ENCODE measurements around the gene TSPAN14. TPM values are rescaled to one million over a fixed set of nuclear protein-coding genes. Genes with fewer than 3 reads are reported as not detected.
"Not testable (repeated sequence)": the region's sequence is repeated elsewhere in the genome, so short reads cannot be mapped to it uniquely, and the experiment has no call there.

The TSPAN14 gene
- total RNA-seq, 2 experiments from 2014 or later, result 130 to 136 TPM

GRCh38 chr10:80534059-80534458 lies 79.9 kb downstream of the TSPAN14 start:
- Mint-ChIP-seq H3K4me1 (peaks cover 50% of the 10 kb centered on the region), H3K36me3 (ENCODE audit: low read depth) (peaks cover 14% of the 10 kb centered on the region)
- CTCF ChIA-PET, H3K27me3 Mint-ChIP-seq, H3K9me3 Mint-ChIP-seq, H3K4me3 Mint-ChIP-seq, DNase-seq, H3K27ac Mint-ChIP-seq: not testable (repeated sequence)
- POLR2A ChIA-PET, result interaction anchor here (0.6 kb wide), 1 partner anchor 151 kb away, joined by 3 read pairs; no protein-coding TSS in a partner anchor

GRCh38 chr10:80534646-80535045 lies 80.5 kb downstream of the TSPAN14 start:
- CTCF ChIA-PET, H3K4me3 Mint-ChIP-seq: not testable (repeated sequence)
- peaks cover 44% of the 10 kb centered on the region for H3K4me1 Mint-ChIP-seq

GRCh38 chr10:80535671-80536360 lies 81.7 kb downstream of the TSPAN14 start:
- POLR2A ChIA-PET, result interaction anchor here (0.9 to 1.2 kb wide), 5 partner anchors 11 to 82 kb away, joined by 3 to 6 read pairs (median 3); no protein-coding TSS in a partner anchor
- CTCF ChIA-PET, result interaction anchor here (0.6 to 2.0 kb wide), 7 partner anchors 30 to 158 kb away, joined by 3 to 9 read pairs (median 4); partner anchors contain the start of gene PRXL2A
- H3K4me1 Mint-ChIP-seq, result peaks cover 38% of the 10 kb centered on the region
- peaks cover 7% of the 10 kb centered on the region for H3K36me3 Mint-ChIP-seq (ENCODE audit: low read depth)
- no peaks in the 10 kb centered on the region for H3K9me3 Mint-ChIP-seq
- peak; percentile 81 for DNase-seq
- H3K4me3 Mint-ChIP-seq, result peak overlapping the region; percentile 85
- H3K27me3 Mint-ChIP-seq, result no peaks in the 10 kb centered on the region
- peak overlapping the region; percentile 96 for H3K27ac Mint-ChIP-seq

More at GRCh38 chr10:80534646-80535045, 80.5 kb downstream of the TSPAN14 start:
- not testable (repeated sequence) for DNase-seq; H3K36me3 Mint-ChIP-seq (ENCODE audit: low read depth); H3K27me3 Mint-ChIP-seq; H3K27ac Mint-ChIP-seq; H3K9me3 Mint-ChIP-seq
- POLR2A ChIA-PET, result interaction anchor here (0.6 kb wide), 1 partner anchor 152 kb away, joined by 3 read pairs; no protein-coding TSS in a partner anchor

GRCh38 chr10:80536361-80536835 lies 82.3 kb downstream of the TSPAN14 start:
- Mint-ChIP-seq H3K36me3 (ENCODE audit: low read depth) (peaks cover 7% of the 10 kb centered on the region), H3K9me3 (no peaks in the 10 kb centered on the region), H3K27ac (peak overlapping the region; percentile 96), H3K4me1 (peaks cover 38% of the 10 kb centered on the region), H3K4me3 (peak overlapping the region; percentile 85), H3K27me3 (no peaks in the 10 kb centered on the region)
- ChIA-PET CTCF (interaction anchor here (0.6 to 2.0 kb wide), 8 partner anchors 31 to 158 kb away, joined by 3 to 9 read pairs (median 4); partner anchors contain the start of gene PRXL2A), POLR2A (interaction anchor here (0.9 to 1.2 kb wide), 5 partner anchors 11 to 83 kb away, joined by 3 to 6 read pairs (median 3); no protein-coding TSS in a partner anchor)
- no peak for DNase-seq

- Mint-ChIP-seq H3K4me1 (peaks cover 37% of the 10 kb centered on the region), H3K27ac (no peak overlapping the region), H3K36me3 (ENCODE audit: low read depth) (peaks cover 7% of the 10 kb centered on the region), H3K4me3 (peak overlapping the region; percentile 85), H3K27me3 (no peaks in the 10 kb centered on the region), H3K9me3 (no peaks in the 10 kb centered on the region)
- DNase-seq, result no peak
- CTCF ChIA-PET, result interaction anchor here (0.6 to 2.0 kb wide), 8 partner anchors 31 to 335 kb away, joined by 3 to 9 read pairs (median 4); partner anchors contain the start of gene PRXL2A
- POLR2A ChIA-PET, result interaction anchor here (0.9 to 1.2 kb wide), 4 partner anchors 11 to 84 kb away, joined by 3 to 4 read pairs (median 3); no protein-coding TSS in a partner anchor
Observed at GRCh38 chr10:80537086-80537735, 83.1 kb downstream of the TSPAN14 start.

- H3K9me3 Mint-ChIP-seq, result no peaks in the 10 kb centered on the region
- peaks cover 30% of the 10 kb centered on the region for H3K4me1 Mint-ChIP-seq
- POLR2A ChIA-PET, result no interaction called here
Observed at GRCh38 chr10:80537736-80538480, 83.8 kb downstream of the TSPAN14 start, which contains the start of gene SH2D4B. SH2D4B (plus strand) TSS chr10:80537902; CDS start chr10:80538332, 430 bp downstream.

GRCh38 chr10:80538481-80539185 lies 84.5 kb downstream of the TSPAN14 start:
- no peak overlapping the region for H3K4me3 Mint-ChIP-seq
- no peak for DNase-seq
- peaks cover 30% of the 10 kb centered on the region for H3K4me1 Mint-ChIP-seq
- no peaks in the 10 kb centered on the region for H3K9me3 Mint-ChIP-seq
- ChIA-PET POLR2A (no interaction called here), CTCF (no interaction called here)
- H3K36me3 Mint-ChIP-seq (ENCODE audit: low read depth), result peaks cover 3% of the 10 kb centered on the region
- H3K27ac Mint-ChIP-seq, result no peak overlapping the region
- no peaks in the 10 kb centered on the region for H3K27me3 Mint-ChIP-seq

More at GRCh38 chr10:80537736-80538480, 83.8 kb downstream of the TSPAN14 start, which contains the start of gene SH2D4B:
- Mint-ChIP-seq H3K4me3 (peak within 1 kb of the TSS; percentile 85), H3K36me3 (ENCODE audit: low read depth) (peaks cover 4% of the 10 kb centered on the region), H3K27ac (peak within 1 kb of the TSS; percentile 96), H3K27me3 (no peaks in the 10 kb centered on the region)
- CTCF ChIA-PET, result interaction anchor here (1.8 to 2.0 kb wide), 2 partner anchors 32 to 130 kb away, joined by 4 to 9 read pairs; partner anchors contain the start of gene PRXL2A
- DNase-seq, result no peak

- Mint-ChIP-seq H3K27ac (no peak overlapping the region), H3K4me3 (no peak overlapping the region), H3K9me3 (no peaks in the 10 kb centered on the region), H3K36me3 (ENCODE audit: low read depth) (peaks cover 3% of the 10 kb centered on the region), H3K27me3 (no peaks in the 10 kb centered on the region), H3K4me1 (peaks cover 30% of the 10 kb centered on the region)
- DNase-seq, result no peak
- CTCF ChIA-PET, result interaction anchor here (1.5 kb wide), 1 partner anchor 157 kb away, joined by 3 read pairs; no protein-coding TSS in a partner anchor
- POLR2A ChIA-PET, result no interaction called here
Observed at GRCh38 chr10:80539421-80540031, 85.4 kb downstream of the TSPAN14 start.

- no peak for DNase-seq
- Mint-ChIP-seq H3K4me3 (no peak overlapping the region), H3K27ac (no peak overlapping the region), H3K9me3 (no peaks in the 10 kb centered on the region), H3K36me3 (ENCODE audit: low read depth) (peaks cover 3% of the 10 kb centered on the region), H3K27me3 (no peaks in the 10 kb centered on the region), H3K4me1 (peaks cover 30% of the 10 kb centered on the region)
- ChIA-PET POLR2A (no interaction called here), CTCF (interaction anchor here (0.5 to 1.5 kb wide), 2 partner anchors 15 to 158 kb away, joined by 3 to 4 read pairs; no protein-coding TSS in a partner anchor)
Observed at GRCh38 chr10:80540136-80540535, 86.0 kb downstream of the TSPAN14 start.

- no peak overlapping the region for H3K4me3 Mint-ChIP-seq
- ChIA-PET CTCF (interaction anchor here (0.5 to 1.5 kb wide), 3 partner anchors 14 to 158 kb away, joined by 3 to 5 read pairs (median 4); no protein-coding TSS in a partner anchor), POLR2A (interaction anchor here (1.2 kb wide), 1 partner anchor 129 kb away, joined by 3 read pairs; no protein-coding TSS in a partner anchor)
- H3K27ac Mint-ChIP-seq, result no peak overlapping the region
- no peak for DNase-seq
- no peaks in the 10 kb centered on the region for H3K9me3 Mint-ChIP-seq
- H3K27me3 Mint-ChIP-seq, result no peaks in the 10 kb centered on the region
- no peaks in the 10 kb centered on the region for H3K36me3 Mint-ChIP-seq (ENCODE audit: low read depth)
- H3K4me1 Mint-ChIP-seq, result peaks cover 26% of the 10 kb centered on the region
Observed at GRCh38 chr10:80540618-80540980, 86.5 kb downstream of the TSPAN14 start.

- H3K36me3 Mint-ChIP-seq (ENCODE audit: low read depth), result no peaks in the 10 kb centered on the region
- ChIA-PET CTCF (interaction anchor here (0.6 to 1.5 kb wide), 3 partner anchors 65 to 159 kb away, joined by 3 to 6 read pairs (median 5); no protein-coding TSS in a partner anchor), POLR2A (interaction anchor here (1.2 kb wide), 1 partner anchor 129 kb away, joined by 3 read pairs; no protein-coding TSS in a partner anchor)
- DNase-seq, result no peak
- no peaks in the 10 kb centered on the region for H3K9me3 Mint-ChIP-seq
- H3K4me1 Mint-ChIP-seq, result peaks cover 26% of the 10 kb centered on the region
- H3K4me3 Mint-ChIP-seq, result no peak overlapping the region
- no peak overlapping the region for H3K27ac Mint-ChIP-seq
- H3K27me3 Mint-ChIP-seq, result no peaks in the 10 kb centered on the region
Observed at GRCh38 chr10:80540981-80541750, 87.1 kb downstream of the TSPAN14 start.

Measured in activated CD4-positive, alpha-beta memory T cell treated with anti-CD3 and anti-CD28 coated beads, Interleukin-2, amount 10 ng/mL, durations not matched to agents 7 days and 5 days (primary cell).